Measurements from ENCODE around the gene LRRC27.
A peak's percentile ranks its signal among the peaks of the same experiment; 100 is the strongest.

LRRC27 gene

DNA sequence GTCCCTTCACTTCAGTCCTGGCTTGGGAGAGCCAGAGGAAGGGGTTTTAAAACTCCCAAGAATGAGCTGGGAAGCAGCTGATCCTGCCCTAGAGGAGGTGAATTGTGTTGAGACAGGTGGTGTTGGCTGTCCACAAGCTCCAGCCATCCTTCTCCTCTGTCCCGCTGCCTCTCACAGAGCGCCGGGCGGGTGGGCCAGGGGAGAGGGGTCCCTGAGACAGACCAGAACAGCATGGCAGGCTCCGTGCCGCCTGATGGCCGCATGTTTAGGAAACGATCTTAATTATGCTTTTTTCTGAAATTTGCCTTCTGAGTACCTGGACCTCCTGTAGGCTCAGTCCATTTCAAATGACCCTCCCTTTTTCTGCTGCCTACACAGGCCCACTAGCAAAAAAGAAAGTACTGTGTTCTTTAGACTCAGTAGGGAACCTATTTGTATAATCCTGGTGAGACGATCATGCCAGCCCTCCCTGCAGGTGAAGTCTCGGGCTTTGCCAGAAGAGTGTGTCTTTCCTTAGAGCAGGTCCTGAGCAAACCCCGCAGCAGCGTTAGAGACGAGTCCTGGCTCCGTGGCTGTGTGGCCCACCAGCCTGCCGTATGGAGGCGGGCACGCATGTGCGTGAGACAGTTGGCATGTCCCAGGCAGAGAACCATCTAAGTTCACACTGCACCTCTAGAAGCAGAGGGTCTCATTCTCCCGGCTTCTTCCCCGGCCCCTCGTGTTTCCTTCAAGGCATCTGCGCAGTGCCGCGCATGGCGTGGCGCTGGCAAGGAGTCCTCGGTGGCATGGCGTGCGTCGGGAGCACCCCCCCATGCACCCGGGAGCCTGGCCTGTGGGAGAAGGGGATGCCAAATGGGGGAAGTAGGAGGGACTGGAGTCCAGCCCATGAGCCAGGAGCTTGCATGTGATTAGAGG lies 38.7 kb downstream of the LRRC27 start:
- Histone ChIP-seq H3K79me2 (ENCODE audit: insufficient read depth, low read length) (no peaks in the 10 kb centered on the region), H3K9ac (ENCODE audit: low read length) (no peak overlapping the region), H3K4me3 (ENCODE audit: low read depth, low read length, poor library complexity, severe bottlenecking) (no peak overlapping the region), H3F3A (ENCODE audit: insufficient read depth, low read length) (no peaks in the 10 kb centered on the region), H3K36me3 (ENCODE audit: insufficient read depth, low read length) (no peaks in the 10 kb centered on the region), H3K27ac (ENCODE audit: low read depth, low read length, poor library complexity, severe bottlenecking) (no peak overlapping the region), H3K9me3 (ENCODE audit: low read length) (no peaks in the 10 kb centered on the region), H3K9me2 (ENCODE audit: low read depth, low read length) (no peaks in the 10 kb centered on the region), H3K27me3 (ENCODE audit: insufficient read depth, low read length) (no peaks in the 10 kb centered on the region), H3K4me1 (ENCODE audit: insufficient read depth, low read length, severe bottlenecking) (no peaks in the 10 kb centered on the region), H4K20me1 (ENCODE audit: insufficient read depth, low read length) (no peaks in the 10 kb centered on the region), H2AFZ (ENCODE audit: low read length) (no peak overlapping the region), H3K4me2 (ENCODE audit: low read length) (no peak overlapping the region)
- no peak for TF ChIP-seq EZH2 (IDR thresholded peaks at IDR 0.05; ENCODE audit: borderline replicate concordance, low read length)
- TF ChIP-seq, protein P1, sequence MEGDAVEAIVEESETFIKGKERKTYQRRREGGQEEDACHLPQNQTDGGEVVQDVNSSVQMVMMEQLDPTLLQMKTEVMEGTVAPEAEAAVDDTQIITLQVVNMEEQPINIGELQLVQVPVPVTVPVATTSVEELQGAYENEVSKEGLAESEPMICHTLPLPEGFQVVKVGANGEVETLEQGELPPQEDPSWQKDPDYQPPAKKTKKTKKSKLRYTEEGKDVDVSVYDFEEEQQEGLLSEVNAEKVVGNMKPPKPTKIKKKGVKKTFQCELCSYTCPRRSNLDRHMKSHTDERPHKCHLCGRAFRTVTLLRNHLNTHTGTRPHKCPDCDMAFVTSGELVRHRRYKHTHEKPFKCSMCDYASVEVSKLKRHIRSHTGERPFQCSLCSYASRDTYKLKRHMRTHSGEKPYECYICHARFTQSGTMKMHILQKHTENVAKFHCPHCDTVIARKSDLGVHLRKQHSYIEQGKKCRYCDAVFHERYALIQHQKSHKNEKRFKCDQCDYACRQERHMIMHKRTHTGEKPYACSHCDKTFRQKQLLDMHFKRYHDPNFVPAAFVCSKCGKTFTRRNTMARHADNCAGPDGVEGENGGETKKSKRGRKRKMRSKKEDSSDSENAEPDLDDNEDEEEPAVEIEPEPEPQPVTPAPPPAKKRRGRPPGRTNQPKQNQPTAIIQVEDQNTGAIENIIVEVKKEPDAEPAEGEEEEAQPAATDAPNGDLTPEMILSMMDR (IDR thresholded peaks at IDR 0.05; ENCODE audit: low read length), result no peak

DNA sequence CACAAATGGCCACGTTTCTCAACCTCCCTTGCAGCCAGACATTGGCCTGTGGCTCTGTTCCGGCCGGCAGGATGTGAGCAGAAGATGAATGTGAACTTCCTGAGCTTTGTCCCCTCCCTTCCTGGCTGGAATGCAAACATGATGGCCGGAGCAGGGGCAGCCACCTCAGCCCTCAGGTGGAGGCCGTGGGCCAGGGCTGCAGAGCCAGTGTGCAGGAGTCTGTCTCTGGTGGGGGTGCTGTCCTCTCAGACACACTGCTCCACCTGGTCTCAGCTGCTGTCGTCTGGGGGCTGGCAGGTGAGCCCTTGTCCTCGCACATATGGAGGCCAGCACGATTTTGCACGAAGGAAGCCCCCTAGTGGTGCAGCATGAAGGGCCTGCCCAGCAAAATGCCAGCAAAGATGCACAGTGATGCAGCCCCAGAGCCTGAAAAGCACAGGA lies 39.7 kb downstream of the LRRC27 start:
- H3K27ac ChIP-seq (ENCODE audit: low read depth, low read length, poor library complexity, severe bottlenecking), result no peak overlapping the region

GRCh38 chr10:132372516-132373095 lies 40.6 kb downstream of the LRRC27 start:
- no peak overlapping the region for H3K4me3 ChIP-seq (ENCODE audit: low read depth, low read length, poor library complexity, severe bottlenecking)
- H3K9ac ChIP-seq (ENCODE audit: low read length), result no peak overlapping the region
- no peak for TF ChIP-seq EZH2 (IDR thresholded peaks at IDR 0.05; ENCODE audit: borderline replicate concordance, low read length)
- TF ChIP-seq, protein P1 (IDR thresholded peaks at IDR 0.05; ENCODE audit: low read length), result no peak
- H3K9me3 ChIP-seq (ENCODE audit: low read length), result no peaks in the 10 kb centered on the region
- no peak overlapping the region for H3K27ac ChIP-seq (ENCODE audit: low read depth, low read length, poor library complexity, severe bottlenecking)
- no peak overlapping the region for H3K4me2 ChIP-seq (ENCODE audit: low read length)
- no peaks in the 10 kb centered on the region for H3K4me1 ChIP-seq (ENCODE audit: insufficient read depth, low read length, severe bottlenecking)
- no peak overlapping the region for H2AFZ ChIP-seq (ENCODE audit: low read length)
- no peaks in the 10 kb centered on the region for H3K36me3 ChIP-seq (ENCODE audit: insufficient read depth, low read length)
- H3K27me3 ChIP-seq (ENCODE audit: insufficient read depth, low read length), result no peaks in the 10 kb centered on the region
- H4K20me1 ChIP-seq (ENCODE audit: insufficient read depth, low read length), result no peaks in the 10 kb centered on the region
- H3K79me2 ChIP-seq (ENCODE audit: insufficient read depth, low read length), result no peaks in the 10 kb centered on the region
- no peaks in the 10 kb centered on the region for H3K9me2 ChIP-seq (ENCODE audit: low read depth, low read length)
- no peaks in the 10 kb centered on the region for H3F3A ChIP-seq (ENCODE audit: insufficient read depth, low read length)

More for the DNA sequence above, 39.7 kb downstream of the LRRC27 start:
- Histone ChIP-seq H4K20me1 (ENCODE audit: insufficient read depth, low read length) (no peaks in the 10 kb centered on the region), H3K27me3 (ENCODE audit: insufficient read depth, low read length) (no peaks in the 10 kb centered on the region), H3F3A (ENCODE audit: insufficient read depth, low read length) (no peaks in the 10 kb centered on the region), H3K9ac (ENCODE audit: low read length) (no peak overlapping the region), H3K9me2 (ENCODE audit: low read depth, low read length) (no peaks in the 10 kb centered on the region), H3K79me2 (ENCODE audit: insufficient read depth, low read length) (no peaks in the 10 kb centered on the region), H3K9me3 (ENCODE audit: low read length) (no peaks in the 10 kb centered on the region), H3K4me3 (ENCODE audit: low read depth, low read length, poor library complexity, severe bottlenecking) (no peak overlapping the region), H3K36me3 (ENCODE audit: insufficient read depth, low read length) (no peaks in the 10 kb centered on the region), H3K4me2 (ENCODE audit: low read length) (no peak overlapping the region), H2AFZ (ENCODE audit: low read length) (no peak overlapping the region), H3K4me1 (ENCODE audit: insufficient read depth, low read length, severe bottlenecking) (no peaks in the 10 kb centered on the region)
- TF ChIP-seq, protein P1 (IDR thresholded peaks at IDR 0.05; ENCODE audit: low read length), result peak; percentile 51
- TF ChIP-seq EZH2 (IDR thresholded peaks at IDR 0.05; ENCODE audit: borderline replicate concordance, low read length), result no peak

All from OCI-LY1 (cell line).